Endothelial cell of hepatic sinusoid (primary cell): ENCODE results near the gene PXMP4.
"Not testable (repeated sequence)": the region's sequence is repeated elsewhere in the genome, so short reads cannot be mapped to it uniquely, and the experiment has no call there.

Experiments
- in situ Hi-C: cut with HindIII; loops from 2 replicates; pipeline ENCODE4 v1.10.0; 2017; ENCODE audit warnings: low sequenced_read_pairs

PXMP4 gene

DNA sequence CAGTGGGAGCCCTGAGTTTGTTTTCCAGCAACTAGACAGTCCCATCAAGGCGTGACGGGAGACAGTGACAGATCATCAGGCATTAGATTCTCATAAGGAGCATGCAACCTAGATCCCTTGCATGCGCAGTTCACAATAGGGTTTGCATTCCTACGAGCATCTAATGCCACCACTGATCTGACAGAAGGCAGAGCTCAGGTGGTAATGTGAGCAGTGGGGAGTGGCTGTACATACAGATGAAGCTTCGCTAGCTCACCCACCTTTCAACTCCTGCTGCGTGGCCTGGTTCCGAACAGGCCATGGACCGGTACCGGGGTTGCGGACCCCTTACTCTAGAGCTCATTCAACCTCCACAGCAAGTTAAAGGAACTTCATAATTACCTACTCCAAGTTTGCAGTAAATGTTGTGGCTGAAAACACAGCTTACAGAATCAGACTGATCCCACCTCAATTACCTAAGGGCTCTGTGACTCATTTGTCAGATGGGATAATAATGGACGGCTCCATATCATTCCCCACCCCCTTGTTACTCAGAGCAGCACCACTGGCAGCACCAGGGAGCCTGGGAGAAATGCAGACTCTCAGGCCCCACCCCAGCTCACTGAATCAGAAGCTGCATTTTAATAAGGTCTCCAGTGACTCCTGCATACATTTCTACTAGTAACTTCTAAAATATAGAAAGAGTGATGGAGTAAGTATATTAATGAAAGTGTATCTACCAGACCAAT is 15.7 kb downstream of the PXMP4 start:
- in situ Hi-C loops, result no loop called here

- in situ Hi-C loops, result no loop called here
These were observed 16.5 kb downstream of the PXMP4 start for GRCh38 chr20:33703498-33704137.

DNA sequence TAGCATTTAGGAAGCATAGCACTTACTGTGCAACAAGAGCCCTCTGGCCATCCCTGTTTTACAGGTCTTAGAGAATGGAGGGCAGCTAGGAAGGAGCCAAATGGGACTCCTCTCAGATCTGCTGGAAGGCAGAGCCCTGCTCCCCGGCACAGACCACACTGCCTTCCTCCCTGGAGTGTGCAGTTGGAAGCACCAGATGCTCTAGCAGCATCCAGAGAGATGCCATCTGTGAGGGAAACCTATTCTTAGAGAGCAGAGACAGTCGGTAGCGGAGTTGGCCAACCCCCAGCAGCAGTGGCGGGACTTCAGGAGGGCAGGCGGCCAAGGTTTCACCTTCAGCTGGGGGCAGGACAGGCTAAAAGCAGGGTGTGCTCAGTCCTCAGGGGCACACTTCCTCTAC is 17.2 kb downstream of the PXMP4 start:
- in situ Hi-C loops, result no loop called here

DNA sequence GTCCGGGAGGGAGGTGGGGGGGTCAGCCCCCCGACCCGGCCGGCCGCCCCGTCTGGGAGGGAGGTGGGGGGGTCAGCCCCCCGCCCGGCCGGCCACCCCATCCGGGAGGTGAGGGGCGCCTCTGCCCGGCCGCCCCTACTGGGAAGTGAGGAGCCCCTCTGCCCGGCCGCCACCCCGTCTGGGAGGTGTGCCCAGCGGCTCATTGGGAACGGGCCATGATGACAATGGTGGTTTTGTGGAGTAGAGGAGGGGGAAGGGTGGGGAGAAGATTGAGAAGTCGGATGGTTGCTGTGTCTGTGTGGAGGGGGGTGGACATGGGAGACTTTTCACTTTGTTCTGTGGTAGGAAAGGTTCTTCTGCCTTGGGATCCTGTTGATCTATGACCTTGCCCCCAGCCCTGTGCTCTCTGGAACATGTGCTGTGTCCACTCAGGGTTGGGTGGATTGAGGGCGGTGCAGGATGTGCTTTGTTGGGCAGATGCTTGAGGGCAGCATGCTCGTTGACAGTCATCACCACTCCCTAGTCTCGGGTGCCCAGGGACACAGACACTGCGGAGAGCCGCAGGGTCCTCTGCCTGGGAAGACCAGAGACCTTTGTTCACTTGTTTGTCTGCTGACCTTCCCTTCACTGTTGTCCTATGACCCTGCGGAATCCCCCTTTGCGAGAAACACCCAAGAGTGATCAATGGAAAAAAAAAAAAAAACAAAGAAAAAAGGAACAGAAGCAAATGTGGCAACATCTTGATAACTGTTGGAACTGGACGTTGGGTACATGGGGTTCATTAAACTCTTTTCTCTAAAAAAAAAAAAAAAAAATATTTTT is 18.3 kb downstream of the PXMP4 start:
- in situ Hi-C loops, result no loop called here

DNA sequence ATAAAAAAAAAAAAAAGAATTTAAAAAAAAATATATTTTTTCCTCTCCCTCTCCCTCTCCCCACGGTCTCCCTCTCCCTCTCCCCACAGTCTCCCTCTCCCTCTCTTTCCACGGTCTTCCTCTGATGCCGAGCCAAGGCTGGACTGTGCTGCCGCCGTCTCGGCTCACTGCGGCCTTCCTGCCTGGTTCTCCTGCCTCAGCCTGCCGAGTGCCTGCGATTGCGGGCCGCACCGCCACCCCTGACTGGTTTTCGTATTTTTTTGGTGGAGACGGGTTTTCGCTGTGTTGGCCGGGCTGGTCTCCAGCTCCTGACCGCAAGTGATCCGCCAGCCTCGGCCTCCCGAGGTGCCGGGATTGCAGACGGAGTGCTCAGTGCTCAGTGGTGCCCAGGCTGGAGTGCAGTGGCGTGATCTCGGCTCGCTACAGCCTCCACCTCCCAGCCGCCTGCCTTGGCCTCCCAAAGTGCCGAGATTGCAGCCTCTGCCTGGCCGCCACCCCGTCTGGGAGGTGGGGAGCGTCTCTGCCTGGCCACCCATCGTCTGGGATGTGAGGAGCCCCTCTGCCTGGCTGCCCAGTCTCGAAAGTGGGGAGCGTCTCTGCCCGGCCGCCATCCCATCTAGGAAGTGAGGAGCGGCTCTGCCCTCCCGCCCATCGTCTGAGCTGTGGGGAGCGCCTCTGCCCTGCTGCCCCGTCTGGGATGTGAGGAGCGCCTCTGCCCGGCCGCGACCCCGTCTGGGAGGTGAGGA is 19.2 kb downstream of the PXMP4 start:
- in situ Hi-C loops, result not testable (repeated sequence)

GRCh38 chr20:33698966-33699365 is 21.1 kb downstream of the PXMP4 start:
- in situ Hi-C loops, result not testable (repeated sequence)

- in situ Hi-C loops, result no loop called here
These were observed 23.0 kb downstream of the PXMP4 start for GRCh38 chr20:33697129-33697528.

DNA sequence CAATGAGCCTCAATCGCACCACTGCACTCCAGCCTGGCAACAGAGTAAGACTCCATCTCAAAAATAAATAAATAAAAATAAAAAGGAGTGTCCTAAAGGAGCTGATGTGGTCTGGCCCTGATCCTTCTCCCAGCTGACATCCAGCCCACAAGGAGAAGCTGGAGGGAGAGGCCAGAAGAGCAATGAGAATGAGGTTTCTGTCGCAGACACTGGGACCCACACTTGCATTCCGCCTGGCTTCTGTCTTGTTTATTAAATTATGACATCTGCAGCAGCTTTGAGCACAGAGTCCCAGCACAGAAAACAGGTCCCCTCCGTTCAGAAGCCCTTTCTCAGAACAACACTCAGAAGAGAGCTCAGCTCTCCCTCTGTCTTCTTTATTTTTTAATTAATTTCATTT is 23.7 kb downstream of the PXMP4 start:
- in situ Hi-C loops, result no loop called here

GRCh38 chr20:33694639-33695012 is 25.5 kb downstream of the PXMP4 start:
- in situ Hi-C loops, result no loop called here

DNA sequence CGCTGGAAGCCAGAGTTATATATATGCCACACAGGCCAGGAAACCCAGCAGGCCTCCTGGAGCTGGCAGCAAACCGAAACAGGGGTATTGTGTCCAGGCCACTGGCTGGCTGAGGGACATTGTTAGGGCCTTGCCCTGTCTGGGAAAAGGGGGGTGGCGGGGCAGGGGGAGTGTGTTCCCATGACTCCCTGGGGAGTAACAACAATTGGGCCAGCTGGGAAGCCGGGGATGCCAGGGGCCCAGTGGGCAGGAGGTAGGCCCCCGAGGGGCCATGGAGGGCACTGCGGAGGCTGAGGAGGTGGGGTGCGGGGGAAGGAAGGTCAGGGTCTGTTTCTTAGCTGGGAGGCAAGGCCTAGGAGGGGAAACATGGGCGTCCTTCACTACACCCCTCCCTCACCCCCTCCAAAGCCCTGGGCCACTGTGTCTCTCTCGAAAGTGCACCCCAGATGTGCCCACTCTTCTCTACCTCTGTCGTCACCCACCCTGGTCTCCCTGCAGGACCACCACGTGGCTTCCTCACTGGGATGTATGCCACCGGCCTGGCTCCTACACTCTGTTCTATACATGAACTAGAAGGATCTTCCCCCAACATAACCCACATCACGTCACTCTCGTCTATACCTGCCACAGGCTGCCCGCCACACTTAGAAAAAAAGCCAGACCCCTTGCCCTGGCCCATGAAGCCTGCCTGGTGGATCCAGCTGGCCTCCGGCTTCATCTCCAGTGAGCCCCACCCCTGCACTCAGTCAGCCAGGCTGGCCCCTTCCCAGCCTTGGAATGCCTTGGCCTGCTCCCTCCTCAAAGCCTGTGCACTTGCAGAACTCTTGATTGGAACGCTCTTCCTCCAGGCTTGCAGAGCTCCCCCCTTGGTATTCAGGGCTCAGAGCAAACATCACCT is 26.1 kb downstream of the PXMP4 start:
- in situ Hi-C loops, result no loop called here

DNA sequence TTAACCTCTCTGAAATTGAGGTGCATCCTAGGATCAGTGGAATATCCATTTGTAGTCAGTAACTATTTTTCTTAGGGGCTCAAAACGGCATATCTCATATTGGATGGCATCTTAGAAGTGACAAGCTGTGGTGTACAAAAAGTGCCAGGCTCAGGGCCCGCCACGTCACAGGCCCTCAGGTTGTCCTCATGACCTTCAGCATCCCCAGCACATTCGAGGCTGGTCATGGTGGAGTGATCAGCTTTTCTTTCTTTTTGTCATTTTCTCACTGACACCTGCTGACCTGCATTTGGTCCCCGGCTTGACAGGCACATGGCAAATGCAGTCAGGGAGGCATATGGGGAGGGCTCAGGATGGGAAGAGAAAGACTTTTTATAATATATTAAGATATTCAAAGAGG is 26.8 kb downstream of the PXMP4 start:
- in situ Hi-C loops, result no loop called here

GRCh38 chr20:33689973-33690372 is 30.1 kb downstream of the PXMP4 start:
- in situ Hi-C loops, result loop anchor here (5.0 kb wide), 1 partner anchor 32 kb away; the partner anchor contains the start of gene PXMP4

- in situ Hi-C loops, result loop anchor here (5.0 kb wide), 1 partner anchor 33 kb away; the partner anchor contains the start of gene PXMP4
These were observed 30.6 kb downstream of the PXMP4 start for GRCh38 chr20:33689493-33689892.

DNA sequence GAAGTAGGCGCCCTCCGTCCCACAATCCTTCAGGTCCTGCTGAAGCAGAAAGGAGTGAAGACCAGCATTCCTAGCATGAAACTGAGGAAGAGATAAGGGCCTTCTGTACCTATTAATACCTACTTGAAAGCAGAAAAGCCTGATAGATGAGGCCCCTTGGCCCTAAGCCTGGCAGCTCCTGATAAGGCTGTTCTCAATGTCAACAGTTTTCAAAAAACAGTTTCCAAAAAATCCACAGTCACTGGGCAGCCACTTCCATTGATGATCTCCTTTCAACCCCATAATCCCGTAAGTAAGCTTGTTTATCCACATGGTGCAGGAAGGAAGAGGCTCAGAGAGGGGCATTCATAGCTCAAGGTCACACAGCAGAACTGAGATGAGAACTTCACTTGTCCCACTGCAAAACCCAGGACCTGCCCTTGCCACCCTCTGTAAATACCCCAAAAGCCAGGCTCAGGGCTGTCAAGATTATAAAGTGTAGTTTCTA is 31.1 kb downstream of the PXMP4 start:
- in situ Hi-C loops, result loop anchor here (5.0 kb wide), 1 partner anchor 33 kb away; the partner anchor contains the start of gene PXMP4

GRCh38 chr20:33687993-33688937 is 31.8 kb downstream of the PXMP4 start:
- in situ Hi-C loops, result loop anchor here (5.0 kb wide), 1 partner anchor 34 kb away; the partner anchor contains the start of gene PXMP4

- in situ Hi-C loops, result loop anchor here (5.0 kb wide), 1 partner anchor 35 kb away; the partner anchor contains the start of gene PXMP4
These were observed 32.7 kb downstream of the PXMP4 start for GRCh38 chr20:33687370-33687915.

GRCh38 chr20:33686984-33687366 is 33.1 kb downstream of the PXMP4 start:
- in situ Hi-C loops, result loop anchor here (5.0 kb wide), 1 partner anchor 35 kb away; the partner anchor contains the start of gene PXMP4
